ENCODE results near the gene ALDH7A1. TPM values are rescaled to one million over a fixed set of nuclear protein-coding genes. Genes with fewer than 3 reads are reported as not detected.

Gene ALDH7A1
- total and polyA plus RNA-seq, 4 donors: 25.2 to 43.8 (median 30.4) TPM

GRCh38 chr5:126487596-126487995 lies 107.4 kb downstream of the ALDH7A1 start:
- DNase-seq (no peak), ATAC-seq (ENCODE audit: low FRiP score) (no peak)
- H3K36me3 ChIP-seq (ENCODE audit: control insufficient read depth in 1 of 2, insufficient read depth in 2 of 2, low read length in 1 of 2): peaks cover 5 to 9% of the 10 kb centered on the region in 2 donors
- no peaks in the 10 kb centered on the region for H3K9me3 ChIP-seq (ENCODE audit: control insufficient read depth, low read length)
- H3K27me3 ChIP-seq (ENCODE audit: control insufficient read depth in 1 of 2, insufficient read depth in 2 of 2, low read length in 1 of 2): no peaks in the 10 kb centered on the region
- H3K4me3 ChIP-seq (ENCODE audit: low read length in 2 of 2): no peak overlapping the region
- H3K27ac ChIP-seq (ENCODE audit: low read depth in 1 of 2, low read length in 2 of 2): no peak overlapping the region
- peaks cover 0 to 2% of the 10 kb centered on the region in 2 donors for H3K4me1 ChIP-seq (ENCODE audit: control insufficient read depth in 1 of 2, insufficient read depth in 2 of 2, low read length in 2 of 2)
- intact Hi-C loops (cut with DNase I): no loop called here

DNA sequence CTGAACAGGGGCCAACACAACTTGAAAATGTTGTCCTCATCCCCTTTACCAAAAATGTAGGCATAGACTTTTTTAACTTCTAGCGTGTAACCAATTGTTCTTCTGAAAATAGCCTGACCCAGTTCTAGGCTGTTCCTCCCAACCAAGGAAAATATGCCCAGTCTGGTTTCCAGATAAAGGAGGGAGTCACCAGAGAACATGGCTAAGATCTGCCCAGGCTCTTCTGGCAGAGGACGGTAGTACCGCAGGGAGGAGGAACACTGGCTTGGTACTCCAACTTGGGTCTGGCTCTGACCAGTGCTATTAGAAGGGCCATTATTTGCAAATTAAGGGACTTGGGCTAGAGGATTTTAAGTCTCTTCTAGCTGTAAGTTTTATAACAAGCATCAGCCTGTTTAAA lies 108.7 kb downstream of the ALDH7A1 start:
- intact Hi-C loops (cut with DNase I): no loop called here
- no peak overlapping the region for H3K4me3 ChIP-seq (ENCODE audit: low read length in 2 of 2)
- H3K36me3 ChIP-seq (ENCODE audit: control insufficient read depth in 1 of 2, insufficient read depth in 2 of 2, low read length in 1 of 2): peaks cover 5 to 7% of the 10 kb centered on the region in 2 donors
- H3K4me1 ChIP-seq (ENCODE audit: control insufficient read depth in 1 of 2, insufficient read depth in 2 of 2, low read length in 2 of 2): peaks cover 0 to 2% of the 10 kb centered on the region in 2 donors
- ATAC-seq (ENCODE audit: low FRiP score): peak; percentile 67
- no peaks in the 10 kb centered on the region for H3K9me3 ChIP-seq (ENCODE audit: control insufficient read depth, low read length)
- 3 to 5% methylated on average over 3 of the region's 3 CpGs for WGBS, 2 donors
- no peaks in the 10 kb centered on the region for H3K27me3 ChIP-seq (ENCODE audit: control insufficient read depth in 1 of 2, insufficient read depth in 2 of 2, low read length in 1 of 2)
- H3K27ac ChIP-seq (ENCODE audit: low read depth in 1 of 2, low read length in 2 of 2): peak overlapping the region in 1 of 2 donors; percentile 18
- peak in 1 of 2 donors; percentile 54 for DNase-seq

DNA sequence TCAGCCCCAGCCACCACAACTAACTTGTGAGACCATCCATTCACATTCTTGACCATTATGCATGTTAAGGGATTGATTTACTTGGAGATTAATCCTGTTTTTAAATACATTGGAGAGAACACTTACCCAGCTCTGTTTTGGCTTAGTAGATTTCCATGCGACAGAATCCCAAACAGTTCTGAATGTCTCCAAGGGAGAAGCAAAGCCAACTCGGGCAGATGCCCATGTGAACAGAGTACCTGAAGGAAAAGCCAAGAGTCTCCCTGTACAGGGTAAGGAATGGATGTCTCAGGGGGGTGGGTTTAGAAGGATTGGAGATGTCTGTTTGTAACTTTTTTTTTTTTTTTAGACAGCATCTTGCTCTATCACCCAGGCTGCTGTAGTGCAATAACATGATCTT lies 110.8 kb downstream of the ALDH7A1 start:
- H3K4me3 ChIP-seq (ENCODE audit: low read length in 2 of 2): no peak overlapping the region
- peak overlapping the region; percentile 28 to 71 for H3K27ac ChIP-seq (ENCODE audit: low read depth in 1 of 2, low read length in 2 of 2)
- H3K36me3 ChIP-seq (ENCODE audit: control insufficient read depth in 1 of 2, insufficient read depth in 2 of 2, low read length in 1 of 2): peaks cover 4 to 7% of the 10 kb centered on the region in 2 donors
- no peaks in the 10 kb centered on the region for H3K27me3 ChIP-seq (ENCODE audit: control insufficient read depth in 1 of 2, insufficient read depth in 2 of 2, low read length in 1 of 2)
- DNase-seq: no peak
- WGBS, 2 donors: 30 to 31% methylated on average over 2 of the region's 2 CpGs
- ATAC-seq (ENCODE audit: low FRiP score): no peak
- intact Hi-C loops (cut with DNase I): no loop called here
- no peaks in the 10 kb centered on the region for H3K9me3 ChIP-seq (ENCODE audit: control insufficient read depth, low read length)
- H3K4me1 ChIP-seq (ENCODE audit: control insufficient read depth in 1 of 2, insufficient read depth in 2 of 2, low read length in 2 of 2): peaks cover 0 to 2% of the 10 kb centered on the region in 2 donors

- 42 to 44% methylated on average over 3 of the region's 3 CpGs for WGBS, 2 donors
- Histone ChIP-seq H3K36me3 (ENCODE audit: control insufficient read depth in 1 of 2, insufficient read depth in 2 of 2, low read length in 1 of 2) (peaks cover 2 to 5% of the 10 kb centered on the region in 2 donors), H3K4me1 (ENCODE audit: control insufficient read depth in 1 of 2, insufficient read depth in 2 of 2, low read length in 2 of 2) (no peaks in the 10 kb centered on the region), H3K4me3 (ENCODE audit: low read length in 2 of 2) (no peak overlapping the region), H3K27ac (ENCODE audit: low read depth in 1 of 2, low read length in 2 of 2) (peak overlapping the region; percentile 50 to 73), H3K9me3 (ENCODE audit: control insufficient read depth, low read length) (no peaks in the 10 kb centered on the region), H3K27me3 (ENCODE audit: control insufficient read depth in 1 of 2, insufficient read depth in 2 of 2, low read length in 1 of 2) (no peaks in the 10 kb centered on the region)
- intact Hi-C loops (cut with DNase I): no loop called here
- DNase-seq: no peak
- ATAC-seq (ENCODE audit: low FRiP score): no peak
Measured at GRCh38 chr5:126483156-126483555, 111.9 kb downstream of the ALDH7A1 start.

- Histone ChIP-seq H3K4me3 (ENCODE audit: low read length in 2 of 2) (no peak overlapping the region), H3K36me3 (ENCODE audit: control insufficient read depth in 1 of 2, insufficient read depth in 2 of 2, low read length in 1 of 2) (peaks cover 2 to 5% of the 10 kb centered on the region in 2 donors), H3K27me3 (ENCODE audit: control insufficient read depth in 1 of 2, insufficient read depth in 2 of 2, low read length in 1 of 2) (no peaks in the 10 kb centered on the region), H3K4me1 (ENCODE audit: control insufficient read depth in 1 of 2, insufficient read depth in 2 of 2, low read length in 2 of 2) (peaks cover 0 to under 1% of the 10 kb centered on the region in 2 donors), H3K9me3 (ENCODE audit: control insufficient read depth, low read length) (no peaks in the 10 kb centered on the region), H3K27ac (ENCODE audit: low read depth in 1 of 2, low read length in 2 of 2) (peak overlapping the region in 1 of 2 donors; percentile 28)
- ATAC-seq (ENCODE audit: low FRiP score): no peak
- DNase-seq: no peak
- intact Hi-C loops (cut with DNase I): no loop called here
- 79 to 85% methylated on average over 1 of the region's 1 CpG for WGBS, 2 donors
Measured at GRCh38 chr5:126482591-126482990, 112.4 kb downstream of the ALDH7A1 start.

DNA sequence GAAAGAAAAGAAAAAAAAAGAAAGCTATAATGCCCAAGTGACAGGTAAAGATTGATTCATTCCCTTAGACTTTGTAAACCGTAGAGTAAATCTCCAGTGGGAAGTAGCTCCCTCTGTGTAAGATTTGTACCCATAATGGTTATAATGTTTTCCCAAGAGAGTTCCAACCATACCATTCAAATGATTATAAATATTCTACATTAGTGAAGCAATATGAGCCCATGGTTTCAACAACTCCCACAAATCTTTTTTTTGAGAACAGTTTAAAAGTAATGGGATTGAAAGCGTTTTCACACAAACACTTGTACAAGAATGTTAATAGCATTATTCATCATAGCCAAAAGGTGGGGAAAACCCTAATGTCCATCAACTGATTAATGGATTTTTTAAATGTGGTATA lies 113.8 kb downstream of the ALDH7A1 start:
- Histone ChIP-seq H3K9me3 (ENCODE audit: control insufficient read depth, low read length) (no peaks in the 10 kb centered on the region), H3K4me3 (ENCODE audit: low read length in 2 of 2) (no peak overlapping the region), H3K36me3 (ENCODE audit: control insufficient read depth in 1 of 2, insufficient read depth in 2 of 2, low read length in 1 of 2) (peaks cover 2 to 5% of the 10 kb centered on the region in 2 donors), H3K4me1 (ENCODE audit: control insufficient read depth in 1 of 2, insufficient read depth in 2 of 2, low read length in 2 of 2) (peaks cover 0 to 2% of the 10 kb centered on the region in 2 donors), H3K27me3 (ENCODE audit: control insufficient read depth in 1 of 2, insufficient read depth in 2 of 2, low read length in 1 of 2) (no peaks in the 10 kb centered on the region), H3K27ac (ENCODE audit: low read depth in 1 of 2, low read length in 2 of 2) (no peak overlapping the region)
- 66 to 77% methylated on average over 2 of the region's 2 CpGs for WGBS, 2 donors
- intact Hi-C loops (cut with DNase I): no loop called here
- no peak for ATAC-seq (ENCODE audit: low FRiP score)
- no peak for DNase-seq

Other genes starting within 250 kb of the ALDH7A1 start
- gene GRAMD2B, start 171.8 kb downstream of the ALDH7A1 start, total RNA-seq: 10 to 100 TPM; 30.6 to 44.7 TPM
- gene GRAMD2B, start 171.8 kb downstream of the ALDH7A1 start, polyA plus RNA-seq: 10 to 100 TPM; 22.5 to 34.6 TPM
- 10 to 100 TPM; 30.3 to 32.0 TPM for gene PHAX, start 5.7 kb upstream of the ALDH7A1 start, total RNA-seq
- 10 to 100 TPM; 29.9 to 34.3 TPM for gene PHAX, start 5.7 kb upstream of the ALDH7A1 start, polyA plus RNA-seq
- 1 to 10 TPM; 5.2 to 8.9 TPM for gene LMNB1, start 181.9 kb upstream of the ALDH7A1 start, total RNA-seq
- 1 to 10 TPM; 1.1 to 3.1 TPM for gene LMNB1, start 181.9 kb upstream of the ALDH7A1 start, polyA plus RNA-seq

Data from aorta (tissue), 5 donors.